ENCODE data around the gene LENEP.

LENEP gene

GRCh38 chr1:155010211-155010918 is 17.0 kb downstream of the LENEP start:
- no peak for DNase-seq (ENCODE audit: low read depth in 1 of 2, low spot score in 1 of 2)

DNA sequence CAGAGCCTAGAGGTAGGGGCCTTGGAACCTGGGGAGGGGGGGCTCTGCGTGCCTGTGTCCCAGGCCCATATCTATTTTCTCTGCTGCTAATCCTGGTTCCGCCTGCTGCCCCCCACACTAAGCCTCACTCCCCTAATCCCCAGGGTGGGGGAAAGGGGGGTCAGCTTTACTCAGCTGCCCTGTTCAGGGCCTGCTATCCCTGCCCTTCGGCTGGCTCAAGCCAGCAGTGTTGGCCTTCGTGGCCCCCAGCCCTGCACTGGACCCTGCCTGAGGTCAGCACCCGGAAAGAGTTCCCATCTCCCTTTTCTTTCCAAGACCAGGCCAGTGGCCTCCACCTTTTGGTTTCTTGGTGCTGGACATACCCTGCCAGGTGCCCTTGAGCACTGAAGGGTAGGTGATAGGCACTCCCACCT is 17.6 kb downstream of the LENEP start:
- no peak for DNase-seq (ENCODE audit: low read depth in 1 of 2, low spot score in 1 of 2)

DNA sequence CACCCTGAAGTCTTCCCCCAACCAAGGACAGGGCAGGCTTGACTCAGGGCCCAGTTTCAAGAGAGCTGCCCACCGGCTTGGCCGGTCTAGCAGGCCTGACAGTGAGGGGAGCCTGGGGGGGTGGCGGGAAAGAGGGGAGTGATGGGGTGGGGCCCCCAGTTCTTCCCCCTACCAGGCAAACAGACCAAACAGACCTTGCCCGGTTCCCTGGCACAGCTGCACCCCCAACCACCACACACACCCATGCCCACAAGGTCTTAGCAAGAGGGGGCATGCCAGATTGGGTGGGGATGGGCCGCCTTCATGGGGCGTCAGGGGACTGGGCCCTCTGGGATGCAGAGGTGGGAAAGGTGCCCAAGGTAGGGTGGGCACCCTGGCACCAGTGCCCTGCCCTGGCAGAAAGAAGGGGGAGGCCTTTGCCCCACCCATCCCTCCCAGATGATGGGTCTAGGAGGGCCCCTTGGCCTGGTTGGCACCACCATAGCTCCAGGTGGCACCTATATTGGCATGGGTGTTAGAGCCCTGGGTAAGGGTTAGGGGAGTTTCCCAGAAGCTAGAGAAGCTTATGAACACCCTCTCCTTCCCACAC is 18.1 kb downstream of the LENEP start:
- DNase-seq (ENCODE audit: low read depth in 1 of 2, low spot score in 1 of 2): no peak

GRCh38 chr1:155012026-155012546 is 18.7 kb downstream of the LENEP start:
- no peak for DNase-seq (ENCODE audit: low read depth in 1 of 2, low spot score in 1 of 2)

GRCh38 chr1:155012776-155013602 is 19.6 kb downstream of the LENEP start:
- DNase-seq (ENCODE audit: low read depth in 1 of 2, low spot score in 1 of 2): no peak

GRCh38 chr1:155013632-155014031 is 20.2 kb downstream of the LENEP start:
- DNase-seq (ENCODE audit: low read depth in 1 of 2, low spot score in 1 of 2): no peak

GRCh38 chr1:155014709-155015508 is 21.5 kb downstream of the LENEP start:
- DNase-seq (ENCODE audit: low read depth in 1 of 2, low spot score in 1 of 2): no peak

DNA sequence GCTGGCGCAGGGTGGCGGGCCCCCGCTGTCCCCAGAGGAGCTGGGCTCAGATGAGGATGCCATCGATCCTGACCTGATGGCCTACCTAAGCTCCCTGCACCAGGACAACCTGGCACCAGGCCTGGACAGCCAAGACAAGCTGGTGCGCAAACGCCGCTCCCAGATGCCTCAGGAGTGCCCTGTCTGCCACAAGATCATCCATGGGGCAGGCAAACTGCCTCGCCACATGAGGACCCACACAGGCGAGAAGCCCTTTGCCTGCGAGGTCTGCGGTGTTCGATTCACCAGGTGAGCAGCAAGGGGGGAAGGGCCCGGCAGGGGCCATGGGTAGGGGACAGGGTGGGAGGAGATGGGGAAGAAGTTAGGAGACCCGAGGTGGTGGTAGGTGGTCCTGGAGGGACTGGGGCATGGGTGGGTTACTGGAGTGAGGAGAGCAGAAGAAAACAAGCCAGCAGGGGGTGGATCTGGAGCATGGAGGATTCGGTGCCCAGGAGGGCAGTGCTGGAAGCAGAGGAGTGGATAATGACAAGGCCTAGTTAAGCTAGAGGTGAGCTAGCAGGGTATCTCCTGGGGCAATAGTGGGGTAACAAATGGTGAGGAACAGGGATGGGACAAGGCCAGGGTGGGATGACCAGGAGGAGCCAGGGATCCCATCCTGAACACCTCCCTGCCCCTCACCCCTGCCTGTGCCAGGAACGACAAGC is 22.3 kb downstream of the LENEP start:
- DNase-seq (ENCODE audit: low read depth in 1 of 2, low spot score in 1 of 2): no peak

GRCh38 chr1:155016231-155016831 is 22.9 kb downstream of the LENEP start:
- DNase-seq (ENCODE audit: low read depth in 1 of 2, low spot score in 1 of 2): no peak

DNA sequence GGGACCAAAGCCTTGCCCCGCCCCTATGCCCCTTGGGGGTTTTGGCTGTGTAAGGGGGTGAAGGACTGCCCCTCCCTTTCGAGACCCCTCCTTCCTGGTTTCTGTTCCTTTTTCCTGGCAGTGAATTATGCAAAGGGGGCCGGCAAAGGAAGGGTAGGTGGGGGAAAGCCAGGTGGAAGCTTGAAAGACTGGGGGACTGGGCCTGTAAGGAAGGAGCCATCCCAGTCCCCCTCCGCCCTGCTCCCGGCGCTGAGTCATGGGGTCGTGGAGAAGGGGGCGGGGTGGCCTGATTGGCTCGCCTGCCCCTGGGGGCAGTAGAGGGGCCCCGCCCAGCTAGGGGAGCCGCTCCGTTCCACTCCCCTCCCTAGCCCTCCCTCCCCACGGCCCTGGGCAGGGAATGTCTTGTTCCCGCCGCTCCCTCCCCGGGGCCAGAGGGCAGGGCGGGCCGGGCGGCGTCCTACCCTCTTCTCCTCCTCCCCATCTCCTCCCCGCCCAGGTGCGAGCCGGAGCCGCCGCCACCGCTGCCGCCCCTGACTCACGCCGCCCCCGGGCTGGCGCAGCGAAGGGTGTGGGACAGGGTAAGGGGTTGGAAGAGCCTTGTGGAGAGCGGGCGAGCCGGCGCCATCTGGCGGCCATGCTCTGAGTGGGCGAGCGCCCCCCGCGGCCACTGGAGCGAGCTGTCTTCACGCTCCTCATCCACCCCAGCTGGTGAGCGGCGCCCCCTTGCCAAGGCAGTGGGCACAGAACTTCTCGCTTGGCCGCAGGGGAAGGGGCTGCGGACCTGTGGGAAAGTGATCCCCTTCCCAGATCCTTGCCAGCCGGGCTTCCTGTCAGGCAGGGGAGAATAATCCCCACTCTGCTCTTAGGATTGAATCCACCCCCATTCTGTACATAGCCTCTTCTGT is 23.9 kb downstream of the LENEP start:
- DNase-seq (ENCODE audit: low read depth in 1 of 2, low spot score in 1 of 2): peak; percentile 79 to 89

DNA sequence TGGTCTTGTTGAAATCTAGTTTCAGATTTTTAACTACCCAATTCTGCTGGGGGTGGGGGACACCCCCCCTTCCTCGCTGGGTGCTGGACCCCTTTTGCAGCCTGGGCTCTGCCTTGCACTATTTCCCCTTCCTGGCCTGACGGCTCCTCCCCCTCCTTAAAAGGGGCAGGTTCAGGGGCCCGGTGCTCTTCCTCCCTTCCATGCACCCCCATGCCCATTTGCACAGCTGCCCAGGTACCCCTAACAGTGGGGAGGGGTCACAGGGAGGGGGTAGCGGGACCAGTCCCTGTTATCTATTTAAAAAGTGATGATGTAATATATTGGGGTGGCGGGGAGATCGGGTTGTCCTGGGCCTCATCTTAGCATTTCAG is 24.5 kb downstream of the LENEP start:
- DNase-seq (ENCODE audit: low read depth in 1 of 2, low spot score in 1 of 2): no peak

GRCh38 chr1:155018617-155019348 is 25.4 kb downstream of the LENEP start:
- DNase-seq (ENCODE audit: low read depth in 1 of 2, low spot score in 1 of 2): no peak

DNA sequence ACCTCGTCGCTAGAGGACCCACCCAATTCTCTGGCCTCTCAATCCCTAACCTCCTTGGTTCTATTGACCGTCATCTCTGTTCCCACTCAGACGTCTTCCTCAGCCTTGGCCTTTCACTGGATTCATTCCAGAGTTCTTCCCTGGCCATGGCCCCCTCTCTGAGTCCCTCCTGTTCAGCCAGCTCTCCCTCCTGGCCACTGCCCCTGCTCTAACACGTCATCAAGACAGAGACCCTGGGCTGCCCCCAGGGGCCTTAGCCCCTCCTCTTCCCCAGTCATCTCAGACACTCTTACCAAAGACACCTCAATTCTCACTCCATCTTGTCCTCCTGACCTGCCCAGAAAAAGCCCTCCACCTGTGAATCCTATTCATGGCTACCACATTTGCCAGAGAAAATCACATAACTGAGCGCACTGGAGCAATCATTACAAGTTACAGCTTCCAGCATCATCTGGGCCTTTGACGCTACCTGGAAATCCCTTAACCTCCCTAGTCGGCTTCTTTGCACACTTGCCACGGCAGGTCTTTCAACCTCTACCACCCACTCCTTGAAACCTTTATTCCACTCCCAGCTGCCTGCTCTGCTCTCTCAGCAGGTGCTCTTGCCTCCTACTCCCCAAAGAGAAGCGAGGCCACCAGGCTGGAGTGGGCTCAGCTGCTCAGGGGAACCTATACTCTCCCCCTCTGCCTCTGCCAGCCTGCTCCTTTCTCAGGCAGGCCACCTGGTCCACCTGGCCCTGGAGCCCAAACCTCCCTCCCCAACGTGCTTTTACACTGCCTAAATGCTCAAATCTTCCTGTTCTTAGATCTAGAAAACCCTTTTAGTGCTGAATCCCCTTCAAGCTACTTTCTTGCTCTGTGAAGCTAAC is 26.2 kb downstream of the LENEP start:
- no peak for DNase-seq (ENCODE audit: low read depth in 1 of 2, low spot score in 1 of 2)

DNA sequence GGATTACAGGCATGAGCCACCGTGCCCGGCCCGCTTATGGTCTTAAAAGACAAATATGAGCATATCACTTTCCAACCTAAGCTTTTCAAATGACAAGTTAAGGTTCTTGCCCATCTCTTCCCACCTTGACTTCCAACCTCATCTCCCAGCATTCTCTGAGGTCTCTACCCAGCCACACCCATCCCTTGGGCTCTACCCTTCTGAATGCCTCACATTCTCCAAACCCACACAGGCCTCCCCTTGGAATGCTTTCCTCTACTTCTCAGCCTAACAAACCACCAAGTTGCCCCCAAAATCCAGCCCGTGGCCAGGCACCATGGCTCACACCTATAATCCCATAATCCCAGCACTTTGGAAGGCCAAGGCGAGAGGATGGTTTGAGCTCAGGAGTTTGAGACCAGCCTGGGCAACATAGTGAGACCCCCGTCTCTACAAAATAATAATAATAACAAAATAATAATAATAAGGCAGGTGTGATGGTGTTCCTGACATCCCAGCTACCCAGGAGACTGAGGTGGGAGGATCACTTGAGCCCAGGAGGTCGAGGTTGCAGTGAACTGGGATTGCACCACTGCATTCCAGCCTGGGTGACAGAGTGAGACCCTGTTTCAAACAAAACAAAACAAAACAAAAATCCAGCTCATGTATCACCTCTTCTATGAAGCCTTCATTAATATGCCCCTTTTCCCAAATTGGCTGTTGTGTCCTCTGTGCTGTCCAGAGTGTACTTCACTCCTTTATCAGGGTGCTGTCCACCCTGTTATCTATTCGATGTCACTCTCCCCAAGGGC is 28.9 kb downstream of the LENEP start:
- DNase-seq (ENCODE audit: low read depth in 1 of 2, low spot score in 1 of 2): no peak

DNA sequence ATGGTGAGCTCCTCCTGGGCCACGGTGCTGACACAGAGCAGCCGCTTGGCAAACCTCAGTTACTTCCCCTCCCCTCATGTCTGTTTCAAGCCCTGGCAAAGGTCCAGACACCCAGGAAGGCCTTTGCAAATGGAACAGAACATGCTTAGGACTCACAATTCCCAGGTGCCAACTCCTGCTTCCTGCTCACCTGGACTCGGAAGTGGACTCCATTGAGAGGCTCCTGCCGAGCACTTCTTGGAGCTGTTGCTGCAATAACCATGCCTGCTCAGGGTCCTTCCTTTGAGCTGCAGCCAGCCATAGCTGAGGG is 29.5 kb downstream of the LENEP start:
- no peak for DNase-seq (ENCODE audit: low read depth in 1 of 2, low spot score in 1 of 2)

- DNase-seq (ENCODE audit: low read depth in 1 of 2, low spot score in 1 of 2): no peak
Observed at GRCh38 chr1:155023627-155024026, 30.2 kb downstream of the LENEP start.

GRCh38 chr1:155024315-155024714 is 30.9 kb downstream of the LENEP start:
- no peak for DNase-seq (ENCODE audit: low read depth in 1 of 2, low spot score in 1 of 2)
